HepG2 (cell line): ENCODE results near the gene RPS28. TPM values are rescaled to one million over a fixed set of nuclear protein-coding genes. Genes with fewer than 3 reads are reported as not detected.

Experiments used
- AGO1 ChIP-seq: fragments of 200-400 bp; formaldehyde crosslinking; IDR thresholded peaks from 2 replicates; pipeline ENCODE4 v1.6.1; 2017; ENCODE audit warnings: mild to moderate bottlenecking, low read depth, low read length, moderate library complexity; ENCODE audit not compliant: poor library complexity, severe bottlenecking
- ARHGAP35 ChIP-seq: sonication (generic); formaldehyde crosslinking; IDR thresholded peaks from 2 replicates; pipeline ENCODE4 v1.9.0; 2022; ENCODE audit warnings: mild to moderate bottlenecking, inconsistent platforms, moderate library complexity, missing genetic modification reagents, borderline replicate concordance
- ELF3 ChIP-seq: IDR thresholded peaks from 2 replicates; pipeline ENCODE4 v1.6.1; 2016; ENCODE audit warnings: missing genetic modification reagents, missing compliant biosample characterization
- FOXM1 ChIP-seq: sonication (generic); formaldehyde crosslinking; IDR thresholded peaks from 2 replicates; pipeline ENCODE4 v1.5.0; 2020; ENCODE audit warnings: missing genetic modification reagents
- GZF1 ChIP-seq: sonication (generic); formaldehyde crosslinking; IDR thresholded peaks from 2 replicates; pipeline ENCODE4 v1.5.1; 2020; ENCODE audit warnings: mild to moderate bottlenecking, missing genetic modification reagents
- PATZ1 ChIP-seq: sonication (generic); formaldehyde crosslinking; IDR thresholded peaks from 2 replicates; pipeline ENCODE4 v1.4.0; 2020; ENCODE audit warnings: missing genetic modification reagents
- POGZ ChIP-seq: sonication (generic); formaldehyde crosslinking; IDR thresholded peaks from 2 replicates; pipeline ENCODE4 v1.4.0; 2020; ENCODE audit warnings: mild to moderate bottlenecking, missing genetic modification reagents
- PRMT3 ChIP-seq: sonication (generic); formaldehyde crosslinking; IDR thresholded peaks from 2 replicates; pipeline ENCODE4 v1.8.1; 2022; ENCODE audit warnings: low read depth, mild to moderate bottlenecking, moderate library complexity, missing genetic modification reagents, borderline replicate concordance
- RNF2 ChIP-seq: fragments of 450-650 bp; conservative IDR thresholded peaks from 2 replicates; pipeline ENCODE4 v1.6.1; 2016; ENCODE audit warnings: low read depth
- ZBTB7A ChIP-seq: sonication (generic); formaldehyde crosslinking; IDR thresholded peaks from 2 replicates; pipeline ENCODE4 v1.8.0; 2022; ENCODE audit warnings: mild to moderate bottlenecking, missing genetic modification reagents
- ZMYM2 ChIP-seq: sonication (generic); formaldehyde crosslinking; IDR thresholded peaks from 2 replicates; pipeline ENCODE4 v1.8.0; 2022; ENCODE audit warnings: mild to moderate bottlenecking, missing genetic modification reagents
- ZNF281 ChIP-seq: sonication (generic); formaldehyde crosslinking; IDR thresholded peaks from 2 replicates; pipeline ENCODE4 v1.4.0; 2020; ENCODE audit warnings: missing genetic modification reagents, borderline replicate concordance
- ZNF34 ChIP-seq: sonication (generic); formaldehyde crosslinking; IDR thresholded peaks from 2 replicates; pipeline ENCODE4 v1.4.0; 2020; ENCODE audit warnings: mild to moderate bottlenecking, missing genetic modification reagents, borderline replicate concordance
- ZNF44 ChIP-seq: sonication (generic); formaldehyde crosslinking; IDR thresholded peaks from 2 replicates; pipeline ENCODE4 v1.5.1; 2020; ENCODE audit warnings: mild to moderate bottlenecking, missing genetic modification reagents
- ZNF543 ChIP-seq: sonication (generic); formaldehyde crosslinking; IDR thresholded peaks from 2 replicates; pipeline ENCODE4 v1.4.0; 2020; ENCODE audit warnings: mild to moderate bottlenecking, missing genetic modification reagents
- ZNF556 ChIP-seq: sonication (generic); formaldehyde crosslinking; IDR thresholded peaks from 2 replicates; pipeline ENCODE4 v1.4.0; 2020; ENCODE audit warnings: mild to moderate bottlenecking, missing genetic modification reagents, borderline replicate concordance
- ZNF572 ChIP-seq: sonication (generic); formaldehyde crosslinking; IDR thresholded peaks from 2 replicates; pipeline ENCODE4 v1.5.1; 2020; ENCODE audit warnings: mild to moderate bottlenecking, missing genetic modification reagents
- ZNF768 ChIP-seq: sonication (generic); formaldehyde crosslinking; IDR thresholded peaks from 2 replicates; pipeline ENCODE4 v1.4.0; 2020; ENCODE audit warnings: missing genetic modification reagents
- ZNF782 ChIP-seq: sonication (generic); formaldehyde crosslinking; IDR thresholded peaks from 2 replicates; pipeline ENCODE4 v1.4.0; 2020; ENCODE audit warnings: missing genetic modification reagents, mild to moderate bottlenecking, borderline replicate concordance
- ZNF790 ChIP-seq: sonication (generic); formaldehyde crosslinking; IDR thresholded peaks from 2 replicates; pipeline ENCODE4 v1.8.0; 2022; ENCODE audit warnings: missing genetic modification reagents, mild to moderate bottlenecking, borderline replicate concordance
- ZNF841 ChIP-seq: sonication (generic); formaldehyde crosslinking; IDR thresholded peaks from 2 replicates; pipeline ENCODE4 v1.8.1; 2023; ENCODE audit warnings: missing genetic modification reagents, borderline replicate concordance
- polyA plus RNA-seq, 8 experiments: library from polyadenylated mRNA; depleted of rRNA in 3 of 8; stranded (reverse) in 7 of 8; unstranded in 1 of 8; fragments of >200 nt; fragmentation: Illumina TruSeq in 4 of 8; extraction: Trizol in 4 of 8; gene quantifications; 2 replicates each; pipeline versions ENCODE4 v1.2.1 to v1.2.3, GENCODE V29; 2011 to 2016; ENCODE audit warnings: low read depth in 4 of 8, missing spikeins in 1 of 8, mixed read lengths in 1 of 8; ENCODE audit not compliant: insufficient read depth in 1 of 8
- total RNA-seq, 5 experiments: library from RNA; depleted of rRNA; stranded (reverse); fragments of >200 nt; fragmentation: Illumina TruSeq; extraction: Trizol; gene quantifications; 2 replicates each; pipeline ENCODE4 v1.2.3, GENCODE V29; 2016; ENCODE audit warnings: low read depth in 1 of 5

Gene RPS28
- total and polyA plus RNA-seq, 2 of the 13 experiments (the other 11 are each of a cell fraction or from before 2014, with no cell fraction given) = 281 to 545 TPM

- TF ChIP-seq PATZ1 (CRISPR knock-in tag) (peak; percentile 57), ZBTB7A (CRISPR knock-in tag) (peak; percentile 83; the same call in 1 of the 2 replicates), ZNF281 (CRISPR knock-in tag) (peak; percentile 60), FOXM1 (CRISPR knock-in tag) (no peak), ZNF782 (CRISPR knock-in tag) (0 out of 2 replicates have a peak, but pooled peaks have one; percentile 65), GZF1 (CRISPR knock-in tag) (peak; percentile 70; the same call in 1 of the 2 replicates), AGO1 (peak; percentile 79), POGZ (CRISPR knock-in tag) (peak; percentile 6), ZNF44 (CRISPR knock-in tag) (0 out of 2 replicates have a peak, but pooled peaks have one; percentile 60), ZNF34 (CRISPR knock-in tag) (0 out of 2 replicates have a peak, but pooled peaks have one; percentile 46), ELF3 (CRISPR knock-in tag) (no peak), ZMYM2 (CRISPR knock-in tag) (0 out of 2 replicates have a peak, but pooled peaks have one; percentile 52), RNF2 (no peak), ARHGAP35 (CRISPR knock-in tag) (0 out of 2 replicates have a peak, but pooled peaks have one; percentile 58), ZNF556 (CRISPR knock-in tag) (peak; percentile 73; the same call in 1 of the 2 replicates), ZNF768 (CRISPR knock-in tag) (peak; percentile 72; the same call in 1 of the 2 replicates), ZNF841 (CRISPR knock-in tag) (no peak), ZNF790 (CRISPR knock-in tag) (peak; percentile 52; the same call in 1 of the 2 replicates), PRMT3 (CRISPR knock-in tag) (no peak), ZNF572 (CRISPR knock-in tag) (peak; percentile 72; the same call in 1 of the 2 replicates), ZNF543 (CRISPR knock-in tag) (peak; percentile 66; the same call in 1 of the 2 replicates)
Measured at GRCh38 chr19:8363803-8364771, 42.8 kb downstream of the RPS28 start, which contains the start of gene ANGPTL4 (continued).
